CD4-positive, alpha-beta memory T cell (primary cell): Measurements from ENCODE around the gene SPEF2. TPM values are rescaled to one million over a fixed set of nuclear protein-coding genes. Genes with fewer than 3 reads are reported as not detected.

Experiments used
- polyA plus RNA-seq, 2 donors: library from polyadenylated mRNA; unstranded; fragments of 300-500 nt; fragmentation: Illumina TruSeq; gene quantifications; one replicate each; pipeline ENCODE4 v1.2.3, GENCODE V29; 2021
- total RNA-seq, 2 experiments: library from RNA; stranded (reverse); gene quantifications; one replicate each; pipeline ENCODE4 v1.2.3, GENCODE V29; 2021

SPEF2 gene
- total and polyA plus RNA-seq, 4 experiments from 2014 or later, result 4.0 to 15.4 (median 10.2) TPM

Other genes with a start within 250 kb of the SPEF2 start
- gene IL7R, start 239.0 kb downstream of the SPEF2 start, total RNA-seq, result 1,000 to 10,000 TPM; 2,390 to 2,440 TPM
- gene IL7R, start 239.0 kb downstream of the SPEF2 start, polyA plus RNA-seq, result 1,000 to 10,000 TPM in 1 of 2 donors, 100 to 1,000 TPM in 1; 514 to 1,212 TPM